Stimulated activated CD8-positive, alpha-beta memory T cell treated with anti-CD3 and anti-CD28 coated beads, Interleukin-2, amount 100 ng/mL, for 48 hours (primary cell): ENCODE data around the gene STRN3.
"Not testable (repeated sequence)": the region's sequence is repeated elsewhere in the genome, so short reads cannot be mapped to it uniquely, and the experiment has no call there.

Experiments used
- DNase-seq, 2 donors: peaks; one replicate each; pipeline ENCODE4 v3.0.0-alpha.2; 2020; ENCODE audit warnings: low read depth in 2 of 2

STRN3 gene, protein sequence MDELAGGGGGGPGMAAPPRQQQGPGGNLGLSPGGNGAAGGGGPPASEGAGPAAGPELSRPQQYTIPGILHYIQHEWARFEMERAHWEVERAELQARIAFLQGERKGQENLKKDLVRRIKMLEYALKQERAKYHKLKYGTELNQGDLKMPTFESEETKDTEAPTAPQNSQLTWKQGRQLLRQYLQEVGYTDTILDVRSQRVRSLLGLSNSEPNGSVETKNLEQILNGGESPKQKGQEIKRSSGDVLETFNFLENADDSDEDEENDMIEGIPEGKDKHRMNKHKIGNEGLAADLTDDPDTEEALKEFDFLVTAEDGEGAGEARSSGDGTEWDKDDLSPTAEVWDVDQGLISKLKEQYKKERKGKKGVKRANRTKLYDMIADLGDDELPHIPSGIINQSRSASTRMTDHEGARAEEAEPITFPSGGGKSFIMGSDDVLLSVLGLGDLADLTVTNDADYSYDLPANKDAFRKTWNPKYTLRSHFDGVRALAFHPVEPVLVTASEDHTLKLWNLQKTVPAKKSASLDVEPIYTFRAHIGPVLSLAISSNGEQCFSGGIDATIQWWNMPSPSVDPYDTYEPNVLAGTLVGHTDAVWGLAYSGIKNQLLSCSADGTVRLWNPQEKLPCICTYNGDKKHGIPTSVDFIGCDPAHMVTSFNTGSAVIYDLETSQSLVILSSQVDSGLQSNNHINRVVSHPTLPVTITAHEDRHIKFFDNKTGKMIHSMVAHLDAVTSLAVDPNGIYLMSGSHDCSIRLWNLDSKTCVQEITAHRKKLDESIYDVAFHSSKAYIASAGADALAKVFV

DNA sequence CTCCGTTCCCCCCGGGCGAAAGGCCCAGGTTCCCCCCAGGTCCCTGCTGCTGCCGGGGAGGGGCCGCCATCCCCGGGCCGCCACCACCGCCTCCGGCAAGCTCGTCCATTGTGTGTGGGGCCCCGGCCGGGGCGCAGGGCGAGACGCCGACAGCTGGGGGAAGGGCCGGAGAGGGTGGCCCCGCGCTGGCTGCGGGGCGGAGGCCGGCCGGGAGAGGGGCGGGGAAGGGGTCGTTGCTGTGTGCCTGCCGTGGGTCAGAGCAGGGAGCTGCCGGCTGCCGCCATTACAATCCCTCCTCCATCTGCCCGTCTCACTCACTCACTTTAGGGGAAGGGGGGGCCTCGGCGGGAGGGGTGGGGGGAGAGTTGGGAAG lies at the start of gene STRN3:
Gene STRN3 (minus strand): TSS at position 303 of the 373 bp plus-strand sequence. CDS start 194 bp downstream, at position 109.
- DNase-seq: no peak

DNA sequence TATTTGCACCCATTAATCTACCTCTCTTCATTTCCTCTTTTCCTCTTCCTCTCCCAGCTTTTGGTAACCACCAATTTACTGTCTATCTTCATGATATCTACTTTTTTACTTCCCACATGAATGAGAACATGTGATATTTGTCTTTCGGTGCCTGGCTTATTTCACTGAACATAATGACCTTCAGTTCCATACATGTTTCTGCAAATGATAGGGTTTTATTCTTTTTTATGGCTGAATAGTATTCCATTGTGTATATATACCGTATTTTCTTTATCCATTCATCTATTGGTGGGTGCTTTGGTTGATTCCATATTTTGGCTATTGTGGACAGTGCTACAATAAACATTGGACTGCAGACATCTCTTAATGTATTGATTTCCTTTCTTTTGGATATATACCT lies 49.0 kb upstream of the STRN3 start:
- no peak for DNase-seq

- DNase-seq: no peak
Observed at GRCh38 chr14:31071151-31071550, 45.0 kb upstream of the STRN3 start.

DNA sequence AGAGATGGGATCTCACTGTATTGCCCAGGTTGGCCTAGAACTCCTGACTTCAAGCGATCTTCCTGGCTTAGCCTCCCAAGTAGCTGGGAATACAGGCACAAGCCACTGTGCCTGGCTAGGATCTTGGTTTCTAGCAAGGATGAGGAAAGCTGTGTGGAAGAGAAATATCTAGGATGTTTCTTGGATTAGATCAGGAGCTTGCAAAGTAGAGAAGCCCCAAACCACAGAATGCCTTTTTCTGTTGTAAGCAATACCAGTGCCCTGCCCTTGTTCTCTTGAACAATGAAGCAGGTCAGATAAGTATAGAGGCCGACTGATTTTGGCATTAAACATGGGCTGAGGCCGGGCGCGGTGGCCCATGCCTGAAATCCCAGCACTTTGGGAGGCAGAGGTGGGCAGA lies 44.3 kb upstream of the STRN3 start:
- no peak for DNase-seq

GRCh38 chr14:31069343-31069742 lies 43.2 kb upstream of the STRN3 start:
- DNase-seq: no peak

DNA sequence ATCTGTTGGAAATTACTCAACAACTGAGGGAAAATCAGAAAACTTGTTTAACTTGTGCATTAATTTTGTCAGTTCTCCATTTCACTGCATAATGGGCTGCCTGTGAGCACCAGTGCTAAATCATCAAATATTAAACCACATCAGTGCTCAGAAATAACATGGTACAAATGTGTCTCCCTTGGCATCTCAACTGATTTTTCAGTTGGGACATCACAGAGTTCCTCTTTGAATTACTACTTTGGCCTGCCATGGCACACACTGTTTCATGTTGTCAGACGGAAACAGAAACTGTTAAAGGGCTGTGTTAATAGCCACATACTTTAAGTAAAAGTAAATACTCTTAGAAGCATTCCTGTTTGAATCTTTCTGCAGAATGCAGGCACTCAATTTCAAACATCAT lies 42.1 kb upstream of the STRN3 start:
- no peak for DNase-seq

DNA sequence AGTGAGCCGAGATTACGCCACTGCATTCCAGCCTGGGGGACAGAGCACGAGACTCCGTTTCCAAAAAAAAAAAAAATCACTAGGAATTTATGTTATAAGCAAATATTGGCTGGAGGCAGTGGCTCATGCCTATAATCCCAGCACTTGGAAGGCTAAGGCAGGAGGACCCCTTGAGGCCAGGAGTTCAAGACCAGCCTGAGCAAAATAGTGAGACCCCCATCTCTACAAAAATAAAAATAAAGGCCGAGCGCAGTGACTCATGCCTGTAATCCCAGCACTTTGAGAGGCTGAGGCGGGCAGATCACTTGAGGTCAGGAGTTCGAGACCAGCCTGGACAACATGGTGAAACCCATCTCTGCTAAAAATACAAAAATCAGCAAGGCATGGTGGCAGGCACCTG lies 36.7 kb upstream of the STRN3 start:
- DNase-seq: not testable (repeated sequence)

DNA sequence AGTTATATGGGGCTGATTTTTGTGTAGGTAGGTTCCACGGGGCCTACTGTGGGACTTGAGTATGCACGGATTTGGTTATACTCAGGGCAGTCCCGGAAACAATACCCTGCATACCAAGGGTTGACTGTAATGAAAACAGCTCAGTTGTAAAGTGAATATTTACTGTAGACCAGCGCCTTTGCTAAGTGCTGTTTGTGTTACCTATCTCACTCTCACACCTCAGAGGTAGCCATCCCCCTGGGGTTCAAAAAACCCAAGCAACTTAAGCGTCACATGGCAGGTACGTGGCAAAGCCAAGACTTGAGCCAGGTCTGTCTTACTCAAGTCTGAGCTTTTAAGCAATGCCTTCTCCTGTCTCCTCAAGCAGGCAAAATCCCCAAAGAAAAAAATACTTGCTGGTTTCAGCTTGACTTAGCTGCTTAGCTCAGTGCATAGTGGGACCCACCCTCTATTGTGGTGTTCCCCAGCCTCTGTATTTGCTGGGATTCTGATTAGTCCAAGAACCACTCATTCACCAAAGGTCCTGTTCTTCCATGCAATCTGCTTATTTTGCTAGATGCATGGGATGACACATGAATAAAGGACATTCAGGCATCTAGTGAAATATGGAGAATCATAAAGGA lies 34.2 kb upstream of the STRN3 start:
- no peak for DNase-seq

DNA sequence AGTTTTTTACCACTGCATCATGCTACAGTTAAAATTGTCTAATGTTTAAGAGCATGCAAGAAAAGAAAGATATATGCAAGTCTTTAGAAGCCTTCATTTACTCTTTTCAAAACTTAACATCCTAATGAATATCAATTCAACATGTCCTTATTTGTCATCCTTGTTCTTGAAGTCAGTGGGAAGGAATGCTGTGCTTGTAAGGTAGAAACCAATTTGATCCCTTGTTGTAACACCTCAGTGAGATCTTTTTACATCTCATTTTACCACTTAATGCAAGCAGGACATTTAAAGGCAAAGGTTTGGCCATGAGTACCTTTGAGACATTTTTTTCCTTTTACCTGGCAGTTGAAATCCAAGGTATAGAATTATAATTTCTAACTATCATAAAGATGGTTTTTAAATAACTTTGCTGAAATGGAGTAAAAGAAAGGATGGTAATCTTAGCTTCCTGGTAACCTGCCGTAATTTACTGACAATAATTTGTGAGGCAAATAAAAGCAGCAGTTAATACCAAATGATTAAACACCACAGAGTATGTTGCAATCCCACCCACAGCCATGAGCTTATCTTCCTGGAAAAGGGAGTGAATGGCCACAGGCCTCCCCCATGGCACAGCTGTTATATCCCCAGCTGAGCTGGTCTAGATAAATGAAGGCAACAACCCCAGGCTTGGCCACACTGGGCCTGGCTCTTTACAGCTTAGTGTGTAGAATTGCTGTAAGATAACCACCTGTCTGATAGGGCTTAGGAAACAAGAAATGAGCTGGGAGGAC lies 33.2 kb upstream of the STRN3 start:
- no peak for DNase-seq

DNA sequence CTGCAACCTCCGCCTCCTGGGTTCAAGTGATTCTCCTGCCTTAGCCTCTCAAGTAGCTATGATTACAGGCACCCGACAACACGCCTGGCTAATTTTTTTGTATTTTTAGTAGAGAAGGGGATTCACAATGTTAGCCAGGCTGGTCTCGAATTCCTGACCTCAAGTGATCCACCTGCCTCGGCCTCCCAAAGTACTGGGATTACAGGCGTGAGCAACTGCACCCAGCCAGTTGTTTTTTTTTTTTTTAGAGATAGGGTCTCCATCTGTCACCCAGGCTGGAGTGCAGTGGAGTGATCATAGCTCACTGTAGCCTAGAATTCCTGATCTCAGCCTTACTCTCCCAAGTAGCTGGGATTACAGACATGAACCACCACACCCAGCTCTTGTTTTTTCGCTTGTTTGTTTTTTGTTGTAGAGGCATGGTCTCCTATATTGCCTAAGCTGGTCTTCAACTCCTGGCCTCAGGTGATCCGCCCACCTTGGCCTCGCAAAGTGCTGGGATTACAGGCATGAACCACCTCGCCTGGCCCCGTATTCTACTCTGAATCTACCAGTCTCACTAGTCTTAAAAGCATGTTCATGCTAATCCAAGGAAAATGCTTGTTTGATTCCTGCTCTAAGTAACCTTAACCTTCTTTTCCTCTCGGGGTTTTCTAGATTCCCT lies 31.7 kb upstream of the STRN3 start:
- no peak for DNase-seq

GRCh38 chr14:31057035-31057434 lies 30.9 kb upstream of the STRN3 start:
- DNase-seq: no peak

GRCh38 chr14:31052905-31053586 lies 26.9 kb upstream of the STRN3 start:
- not testable (repeated sequence) for DNase-seq

GRCh38 chr14:31051511-31051910 lies 25.3 kb upstream of the STRN3 start:
- no peak for DNase-seq

- no peak for DNase-seq
Observed at GRCh38 chr14:31051023-31051422, 24.8 kb upstream of the STRN3 start.

- DNase-seq: no peak
Observed at GRCh38 chr14:31047503-31047902, 21.3 kb upstream of the STRN3 start.

- no peak for DNase-seq
Observed at GRCh38 chr14:31045501-31046080, 19.4 kb upstream of the STRN3 start.

DNA sequence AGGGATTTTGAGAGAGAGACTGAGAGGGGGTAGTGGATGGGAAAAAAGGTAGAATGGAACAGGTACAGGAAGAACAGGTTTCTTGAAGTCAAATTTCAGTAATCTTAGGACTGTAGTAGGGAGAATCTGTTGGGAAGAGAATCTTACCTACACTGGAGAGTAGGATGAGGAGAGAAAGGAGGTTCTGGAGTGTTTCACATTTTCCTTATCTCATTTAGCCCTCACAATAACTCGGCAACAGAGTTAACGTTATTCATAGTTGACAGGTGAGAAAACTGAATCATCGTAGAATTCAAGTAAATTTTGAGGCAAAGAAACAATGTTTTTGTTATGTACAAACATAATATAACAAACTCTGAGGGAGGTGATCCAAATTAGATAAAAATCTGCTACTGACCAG lies 17.2 kb upstream of the STRN3 start:
- no peak for DNase-seq

DNA sequence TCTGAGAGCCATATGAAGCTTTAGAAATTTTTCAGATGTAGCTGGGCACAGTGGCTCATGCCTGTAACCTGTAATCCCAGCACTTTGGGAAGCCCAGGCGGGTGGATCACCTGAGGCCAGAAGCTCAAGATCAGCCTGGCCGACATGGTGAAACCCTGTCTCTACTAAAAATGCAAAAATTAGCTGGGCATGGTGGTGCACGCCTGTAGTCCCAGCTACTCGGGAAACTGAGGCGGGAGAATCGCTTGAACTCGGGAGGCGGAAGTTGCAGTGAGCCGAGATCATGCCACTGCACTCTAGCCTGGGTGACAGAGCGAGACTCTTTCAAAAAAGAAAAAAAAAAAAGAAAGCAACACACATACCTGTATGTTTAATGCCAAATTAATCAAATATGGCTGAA lies 16.7 kb upstream of the STRN3 start:
- not testable (repeated sequence) for DNase-seq

- DNase-seq: no peak
Observed at GRCh38 chr14:31042300-31042699, 16.1 kb upstream of the STRN3 start.

DNA sequence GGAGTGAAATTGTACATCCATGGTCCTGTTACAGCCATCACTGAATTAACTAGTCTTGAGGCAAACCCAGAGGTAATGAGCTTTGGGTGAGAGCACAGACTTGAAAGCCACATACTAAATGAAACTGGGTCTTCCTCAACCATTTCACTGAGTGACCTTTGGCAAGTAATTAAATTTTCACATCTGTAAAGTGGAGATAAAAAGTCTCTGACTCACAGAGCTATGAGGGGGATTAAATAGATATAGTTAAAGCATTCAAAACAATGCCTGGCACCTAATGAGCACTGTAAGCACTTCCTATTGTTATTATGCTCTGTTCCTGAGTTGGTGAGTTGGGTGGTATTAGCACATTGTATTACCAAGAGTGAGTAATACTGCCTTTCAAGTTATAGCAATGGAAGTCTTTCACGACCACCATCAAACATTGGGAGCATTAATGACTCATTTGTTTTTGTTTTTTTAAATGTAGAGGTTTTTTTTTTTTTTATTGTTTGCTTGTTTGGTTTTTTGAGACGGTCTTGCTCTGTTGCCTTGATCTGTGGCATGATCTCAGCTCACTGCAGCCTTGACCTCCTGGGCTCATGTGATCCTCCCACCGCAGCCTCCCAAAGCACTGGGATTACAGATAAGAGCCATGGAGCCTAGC lies 12.5 kb upstream of the STRN3 start:
- no peak for DNase-seq
